Activated B cell treated with CpG ODN at 0.5 μM for 24 hours (primary cell): ENCODE measurements around the gene TMEM245. TPM values are rescaled to one million over a fixed set of nuclear protein-coding genes. Genes with fewer than 3 reads are reported as not detected.

Source experiments
- ATAC-seq: fragments of 200-7000 bp; cut with Tn5 transposase; one replicate; pipeline ENCODE4 v1.10.0; 2021; ENCODE audit warnings: low read depth, mild to moderate bottlenecking, moderate library complexity
- CTCF ChIA-PET: fragments of 350-600 bp; sonication (Branson Sonifier 250); formaldehyde crosslinking; loops from one replicate; lab custom pipeline; 2021; ENCODE audit warnings: antibody characterized with exemption; lab: Charles Lee
- POLR2A ChIA-PET: fragments of 350-600 bp; sonication (Branson Sonifier 250); formaldehyde crosslinking; loops from one replicate; lab custom pipeline; 2021; ENCODE audit warnings: antibody characterized with exemption; lab: Charles Lee
- DNase-seq: peaks from one replicate; pipeline ENCODE4 v3.0.0; 2022
- H3K27ac Mint-ChIP-seq: one replicate; pipeline ENCODE4 v1.8.0; 2020; ENCODE audit warnings: mixed read lengths
- H3K27me3 Mint-ChIP-seq: one replicate; pipeline ENCODE4 v1.8.0; 2021; ENCODE audit warnings: mixed read lengths
- H3K36me3 Mint-ChIP-seq: one replicate; pipeline ENCODE4 v1.8.0; 2021; ENCODE audit warnings: low read depth, mixed read lengths
- H3K4me1 Mint-ChIP-seq: one replicate; pipeline ENCODE4 v1.8.0; 2021; ENCODE audit warnings: mixed read lengths
- H3K4me3 Mint-ChIP-seq: one replicate; pipeline ENCODE4 v1.8.0; 2020; ENCODE audit warnings: mild to moderate bottlenecking, mixed read lengths
- H3K9me3 Mint-ChIP-seq: one replicate; pipeline ENCODE4 v1.8.0; 2020; ENCODE audit warnings: mixed read lengths
- intact Hi-C: fragments of 100-400 bp; cut with micrococcal nuclease; formaldehyde crosslinking; loops from one replicate; pipeline ENCODE4 v1.15.1; 2024
- total RNA-seq: library from RNA; stranded (reverse); gene quantifications from 2 replicates; pipeline ENCODE4 v1.2.3, GENCODE V29; 2022
- TF ChIP-seq, protein P1 (sequence below): fragments of 200-600 bp; IDR thresholded peaks from one replicate; pipeline ENCODE4 v1.8.0; 2022; ENCODE audit warnings: antibody characterized with exemption, mild to moderate bottlenecking

Gene TMEM245
- total RNA-seq, 1 donor from 2014 or later: 20.6 TPM

DNA sequence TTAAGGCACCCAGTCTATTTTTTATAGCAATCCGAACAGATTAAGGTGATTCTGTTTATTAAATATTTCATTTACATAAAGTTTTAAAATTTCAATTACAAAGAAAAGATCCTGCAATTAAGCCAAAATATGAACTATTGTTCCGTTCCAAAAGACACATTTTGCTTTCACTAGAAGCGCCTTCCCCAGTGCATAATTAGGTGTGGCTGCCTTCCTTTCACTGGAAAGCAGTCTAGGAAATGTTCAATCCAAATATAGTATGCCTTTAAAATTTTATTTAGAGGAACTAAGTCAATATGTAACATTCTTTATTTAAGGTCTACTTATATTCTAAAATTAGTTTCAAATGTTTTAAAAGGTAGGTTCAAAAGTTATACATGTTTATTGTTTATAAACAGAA lies 114.1 kb downstream of the TMEM245 start:
- TF ChIP-seq, protein P1, sequence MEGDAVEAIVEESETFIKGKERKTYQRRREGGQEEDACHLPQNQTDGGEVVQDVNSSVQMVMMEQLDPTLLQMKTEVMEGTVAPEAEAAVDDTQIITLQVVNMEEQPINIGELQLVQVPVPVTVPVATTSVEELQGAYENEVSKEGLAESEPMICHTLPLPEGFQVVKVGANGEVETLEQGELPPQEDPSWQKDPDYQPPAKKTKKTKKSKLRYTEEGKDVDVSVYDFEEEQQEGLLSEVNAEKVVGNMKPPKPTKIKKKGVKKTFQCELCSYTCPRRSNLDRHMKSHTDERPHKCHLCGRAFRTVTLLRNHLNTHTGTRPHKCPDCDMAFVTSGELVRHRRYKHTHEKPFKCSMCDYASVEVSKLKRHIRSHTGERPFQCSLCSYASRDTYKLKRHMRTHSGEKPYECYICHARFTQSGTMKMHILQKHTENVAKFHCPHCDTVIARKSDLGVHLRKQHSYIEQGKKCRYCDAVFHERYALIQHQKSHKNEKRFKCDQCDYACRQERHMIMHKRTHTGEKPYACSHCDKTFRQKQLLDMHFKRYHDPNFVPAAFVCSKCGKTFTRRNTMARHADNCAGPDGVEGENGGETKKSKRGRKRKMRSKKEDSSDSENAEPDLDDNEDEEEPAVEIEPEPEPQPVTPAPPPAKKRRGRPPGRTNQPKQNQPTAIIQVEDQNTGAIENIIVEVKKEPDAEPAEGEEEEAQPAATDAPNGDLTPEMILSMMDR: no peak
- H3K9me3 Mint-ChIP-seq: peaks cover 13% of the 10 kb centered on the region
- no peak for DNase-seq
- ChIA-PET CTCF (no interaction called here), POLR2A (no interaction called here)
- H3K36me3 Mint-ChIP-seq: peaks cover 1% of the 10 kb centered on the region
- no peak overlapping the region for H3K27ac Mint-ChIP-seq
- intact Hi-C loops: loop anchor here (5.0 kb wide), 1 partner anchor 58 kb away; no protein-coding TSS in a partner anchor
- no peak overlapping the region for H3K4me3 Mint-ChIP-seq
- peaks cover 2% of the 10 kb centered on the region for H3K4me1 Mint-ChIP-seq
- no peak for ATAC-seq
- peaks cover 5% of the 10 kb centered on the region for H3K27me3 Mint-ChIP-seq

DNA sequence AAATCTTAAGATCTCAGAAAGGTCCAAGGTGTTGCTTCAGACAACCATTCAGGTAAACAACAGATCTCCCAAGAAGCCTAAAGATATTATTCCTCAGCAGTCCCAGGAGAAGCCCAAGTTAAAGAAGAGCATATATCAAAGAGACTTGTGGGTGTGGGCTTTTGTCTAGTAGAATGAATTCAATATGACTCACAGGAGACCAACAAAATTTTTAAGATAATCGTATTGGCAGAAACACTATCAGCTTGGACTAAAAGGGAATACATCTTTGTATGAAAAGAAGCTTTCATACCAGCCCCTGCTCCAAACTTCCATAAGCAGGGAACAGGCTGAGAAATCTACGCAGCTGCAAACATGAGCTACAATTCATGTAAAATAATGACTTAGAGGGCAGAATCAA lies 116.6 kb downstream of the TMEM245 start:
- DNase-seq (no peak), ATAC-seq (no peak)
- H3K9me3 Mint-ChIP-seq: peaks cover 13% of the 10 kb centered on the region
- ChIA-PET POLR2A (no interaction called here), CTCF (no interaction called here)
- H3K4me1 Mint-ChIP-seq: no peaks in the 10 kb centered on the region
- no peaks in the 10 kb centered on the region for H3K27me3 Mint-ChIP-seq
- no peak overlapping the region for H3K27ac Mint-ChIP-seq
- TF ChIP-seq, protein P1: no peak
- intact Hi-C loops: no loop called here
- peaks cover 1% of the 10 kb centered on the region for H3K36me3 Mint-ChIP-seq
- H3K4me3 Mint-ChIP-seq: no peak overlapping the region

DNA sequence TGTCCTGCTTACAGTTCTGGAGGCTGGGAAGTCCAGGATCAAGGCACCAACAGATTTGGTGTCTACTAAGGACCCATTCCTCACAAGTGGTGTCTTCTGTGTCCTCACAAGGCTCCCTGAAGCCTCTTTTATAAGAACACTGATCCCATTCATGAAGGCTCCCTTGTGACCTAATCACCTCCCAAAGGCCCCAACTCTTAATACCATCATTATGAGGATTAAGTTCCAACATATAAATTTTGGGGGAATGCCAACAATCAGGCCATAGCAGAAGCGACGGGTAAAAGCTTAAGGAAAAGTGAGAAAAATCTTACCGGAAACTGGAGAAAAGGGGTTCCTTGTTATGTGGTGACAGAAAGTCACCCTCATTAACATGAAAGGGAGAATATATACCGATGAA lies 117.6 kb downstream of the TMEM245 start:
- Mint-ChIP-seq H3K27me3 (no peaks in the 10 kb centered on the region), H3K4me1 (no peaks in the 10 kb centered on the region), H3K9me3 (peaks cover 13% of the 10 kb centered on the region), H3K27ac (no peak overlapping the region), H3K4me3 (no peak overlapping the region), H3K36me3 (peaks cover 1% of the 10 kb centered on the region)
- ChIA-PET CTCF (no interaction called here), POLR2A (no interaction called here)
- no peak for DNase-seq
- intact Hi-C loops: no loop called here
- ATAC-seq: no peak
- TF ChIP-seq, protein P1: no peak

DNA sequence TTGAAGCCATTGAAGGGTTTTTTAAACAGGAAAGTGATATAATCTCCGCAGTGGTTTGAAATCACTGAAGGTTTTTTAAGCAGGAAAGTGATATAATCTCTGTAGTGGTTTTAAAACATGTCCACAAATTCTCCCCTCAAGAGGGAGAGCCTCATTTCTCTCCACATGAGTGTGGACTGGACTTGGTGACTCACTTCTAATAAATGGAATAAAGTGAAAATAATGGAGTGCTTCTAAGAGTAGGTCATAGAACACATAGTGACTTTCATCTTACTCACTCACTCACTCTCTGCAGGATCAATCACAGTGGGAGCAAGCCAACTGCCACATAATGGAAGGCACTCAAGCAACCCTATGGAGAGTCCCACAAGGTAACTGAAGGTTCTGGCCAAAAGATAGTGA lies 118.5 kb downstream of the TMEM245 start:
- CTCF ChIA-PET: no interaction called here
- H3K27me3 Mint-ChIP-seq: no peaks in the 10 kb centered on the region
- no peak for ATAC-seq
- no peak overlapping the region for H3K4me3 Mint-ChIP-seq
- peaks cover 13% of the 10 kb centered on the region for H3K9me3 Mint-ChIP-seq
- peaks cover 1% of the 10 kb centered on the region for H3K36me3 Mint-ChIP-seq
- TF ChIP-seq, protein P1: no peak
- POLR2A ChIA-PET: no interaction called here
- no peaks in the 10 kb centered on the region for H3K4me1 Mint-ChIP-seq
- no peak for DNase-seq
- intact Hi-C loops: no loop called here
- H3K27ac Mint-ChIP-seq: no peak overlapping the region

DNA sequence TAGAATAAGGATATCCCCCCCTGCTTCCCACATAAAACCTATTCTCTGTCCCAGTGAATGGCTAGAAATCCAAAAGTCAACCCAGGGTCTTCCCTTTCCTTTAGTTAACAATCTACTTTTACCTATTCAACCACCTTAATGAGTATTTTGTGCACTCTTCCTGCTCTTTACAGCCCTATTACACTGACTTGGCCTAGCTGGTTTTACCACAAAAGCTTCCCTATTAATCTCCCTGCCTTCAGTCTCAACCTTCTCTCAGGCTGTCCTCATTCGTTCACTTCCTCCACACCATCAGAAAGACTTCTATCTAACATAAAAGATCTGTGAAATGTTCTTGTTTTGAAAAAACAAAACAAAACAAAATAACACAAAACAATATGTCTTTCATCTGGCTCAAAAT lies 122.6 kb downstream of the TMEM245 start:
- intact Hi-C loops: no loop called here
- DNase-seq: no peak
- Mint-ChIP-seq H3K4me3 (no peak overlapping the region), H3K27ac (no peak overlapping the region), H3K9me3 (no peaks in the 10 kb centered on the region), H3K4me1 (no peaks in the 10 kb centered on the region), H3K36me3 (no peaks in the 10 kb centered on the region), H3K27me3 (no peaks in the 10 kb centered on the region)
- POLR2A ChIA-PET: no interaction called here
- TF ChIP-seq, protein P1: no peak
- ATAC-seq: no peak
- CTCF ChIA-PET: no interaction called here
